ENCODE results near the gene AK5.

AK5 gene

DNA sequence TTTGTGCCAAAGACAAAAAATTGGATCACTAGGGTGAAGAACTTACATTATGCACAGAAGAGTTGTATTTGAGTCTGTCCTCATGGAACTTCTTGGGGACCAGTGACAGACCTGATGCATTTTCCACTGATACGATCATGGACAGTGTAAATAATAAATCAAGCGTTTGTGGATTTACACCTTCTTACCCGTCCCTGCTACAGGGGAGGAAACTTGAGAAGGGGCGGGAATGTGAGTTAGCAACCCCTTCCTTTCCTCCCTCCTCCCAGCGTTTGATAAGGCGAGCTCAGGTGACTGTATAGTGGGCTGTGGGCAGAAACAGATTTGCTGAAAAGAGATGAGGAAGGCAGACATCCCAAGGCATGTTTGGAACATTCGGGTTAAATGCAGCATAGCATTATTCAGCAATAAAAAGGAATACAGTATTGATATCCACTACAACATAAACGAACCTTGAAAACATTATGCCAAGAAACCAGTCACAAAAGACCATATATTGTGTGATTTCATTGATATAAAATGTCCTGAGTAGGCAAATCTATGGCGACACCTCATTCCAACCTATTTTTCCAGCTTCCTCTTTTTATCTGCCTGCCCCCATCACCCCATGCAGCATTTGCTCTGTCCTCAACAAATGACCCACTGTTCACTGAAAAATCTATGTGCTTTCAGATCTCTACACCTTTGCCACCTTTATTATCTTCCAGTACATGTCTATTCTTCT, 271.9 kb downstream of the AK5 start:
- H3K4me2 ChIP-seq (ENCODE audit: low read depth, low read length): no peak overlapping the region
- H3K9ac ChIP-seq (ENCODE audit: low read length): no peak overlapping the region
- no peaks in the 10 kb centered on the region for H3K4me1 ChIP-seq (ENCODE audit: low read length)
- H3K79me2 ChIP-seq (ENCODE audit: low read length): no peaks in the 10 kb centered on the region
- no peak for DNase-seq
- H3K36me3 ChIP-seq (replicated peaks; ENCODE audit: insufficient read depth, low read length): no peaks in the 10 kb centered on the region
- H3K9me2 ChIP-seq (replicated peaks; ENCODE audit: insufficient read depth, low read length): no peaks in the 10 kb centered on the region
- H3K4me3 ChIP-seq (ENCODE audit: low read length): no peak overlapping the region
- TF ChIP-seq EZH2 (optimal IDR thresholded peaks at IDR 0.05; ENCODE audit: low read depth, low read length) (no peak), EZH2phosphoT487 (IDR thresholded peaks at IDR 0.05; ENCODE audit: low read length) (no peak)
- TF ChIP-seq, protein P1, sequence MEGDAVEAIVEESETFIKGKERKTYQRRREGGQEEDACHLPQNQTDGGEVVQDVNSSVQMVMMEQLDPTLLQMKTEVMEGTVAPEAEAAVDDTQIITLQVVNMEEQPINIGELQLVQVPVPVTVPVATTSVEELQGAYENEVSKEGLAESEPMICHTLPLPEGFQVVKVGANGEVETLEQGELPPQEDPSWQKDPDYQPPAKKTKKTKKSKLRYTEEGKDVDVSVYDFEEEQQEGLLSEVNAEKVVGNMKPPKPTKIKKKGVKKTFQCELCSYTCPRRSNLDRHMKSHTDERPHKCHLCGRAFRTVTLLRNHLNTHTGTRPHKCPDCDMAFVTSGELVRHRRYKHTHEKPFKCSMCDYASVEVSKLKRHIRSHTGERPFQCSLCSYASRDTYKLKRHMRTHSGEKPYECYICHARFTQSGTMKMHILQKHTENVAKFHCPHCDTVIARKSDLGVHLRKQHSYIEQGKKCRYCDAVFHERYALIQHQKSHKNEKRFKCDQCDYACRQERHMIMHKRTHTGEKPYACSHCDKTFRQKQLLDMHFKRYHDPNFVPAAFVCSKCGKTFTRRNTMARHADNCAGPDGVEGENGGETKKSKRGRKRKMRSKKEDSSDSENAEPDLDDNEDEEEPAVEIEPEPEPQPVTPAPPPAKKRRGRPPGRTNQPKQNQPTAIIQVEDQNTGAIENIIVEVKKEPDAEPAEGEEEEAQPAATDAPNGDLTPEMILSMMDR (IDR thresholded peaks at IDR 0.05; ENCODE audit: low read length): no peak
- H3K27me3 ChIP-seq (replicated peaks; ENCODE audit: insufficient read depth, low read length): no peaks in the 10 kb centered on the region
- no peaks in the 10 kb centered on the region for H3K9me3 ChIP-seq (replicated peaks; ENCODE audit: insufficient read depth, low read length)
- no peak overlapping the region for H2AFZ ChIP-seq (ENCODE audit: low read length)
- no peaks in the 10 kb centered on the region for H4K20me1 ChIP-seq (ENCODE audit: insufficient read depth, low read length)
- H3K27ac ChIP-seq (ENCODE audit: low read length): no peak overlapping the region
- H3F3A ChIP-seq (ENCODE audit: insufficient read depth, low read length): no peaks in the 10 kb centered on the region

DNA sequence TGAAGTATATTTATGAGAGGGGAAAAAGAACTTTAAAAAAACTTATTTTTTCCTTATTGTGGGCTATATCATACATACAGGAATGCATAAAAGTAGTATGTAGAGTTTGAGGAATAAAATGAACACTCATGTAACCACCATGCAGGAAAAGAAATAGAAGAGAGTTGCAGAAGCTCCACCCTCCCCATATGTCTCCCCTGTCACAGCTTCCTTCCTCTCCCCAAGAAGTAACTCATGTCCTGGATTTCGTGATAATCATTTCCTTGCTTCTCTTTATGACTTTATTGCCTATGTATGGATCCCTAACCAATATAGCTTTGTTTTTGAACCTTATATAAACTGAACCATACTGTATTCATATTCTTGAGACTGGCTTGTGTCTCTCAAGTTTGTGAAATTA, 274.2 kb downstream of the AK5 start:
- Histone ChIP-seq H4K20me1 (ENCODE audit: insufficient read depth, low read length) (no peaks in the 10 kb centered on the region), H3K4me1 (ENCODE audit: low read length) (no peaks in the 10 kb centered on the region), H3K27me3 (replicated peaks; ENCODE audit: insufficient read depth, low read length) (no peaks in the 10 kb centered on the region), H3K9me2 (replicated peaks; ENCODE audit: insufficient read depth, low read length) (no peaks in the 10 kb centered on the region), H3F3A (ENCODE audit: insufficient read depth, low read length) (no peaks in the 10 kb centered on the region), H2AFZ (ENCODE audit: low read length) (no peak overlapping the region), H3K36me3 (replicated peaks; ENCODE audit: insufficient read depth, low read length) (no peaks in the 10 kb centered on the region), H3K4me3 (ENCODE audit: low read length) (no peak overlapping the region), H3K4me2 (ENCODE audit: low read depth, low read length) (no peak overlapping the region), H3K9ac (ENCODE audit: low read length) (no peak overlapping the region), H3K27ac (ENCODE audit: low read length) (no peak overlapping the region), H3K79me2 (ENCODE audit: low read length) (no peaks in the 10 kb centered on the region), H3K9me3 (replicated peaks; ENCODE audit: insufficient read depth, low read length) (no peaks in the 10 kb centered on the region)
- no peak for TF ChIP-seq EZH2phosphoT487 (IDR thresholded peaks at IDR 0.05; ENCODE audit: low read length)
- no peak for DNase-seq

DNA sequence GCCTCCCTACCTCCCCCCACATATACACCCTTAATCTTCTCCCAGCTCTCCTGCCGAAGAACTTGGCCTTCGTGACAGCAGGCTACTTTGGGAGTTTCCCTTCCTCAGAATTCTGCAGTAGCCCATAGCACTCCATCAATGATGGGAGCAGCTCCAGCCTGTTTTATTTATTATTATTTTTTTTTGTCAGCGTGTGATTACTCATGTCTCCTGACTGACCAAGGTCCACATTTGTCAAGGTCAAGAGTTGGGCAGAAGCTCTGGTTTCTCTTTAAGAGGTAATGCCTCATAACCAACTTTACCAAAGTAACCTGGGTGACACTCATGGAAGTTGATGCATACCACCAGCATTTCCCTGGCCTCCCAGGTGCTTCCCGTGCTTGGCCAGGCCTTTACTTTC, 275.2 kb downstream of the AK5 start:
- Histone ChIP-seq H3K9me2 (replicated peaks; ENCODE audit: insufficient read depth, low read length) (no peaks in the 10 kb centered on the region), H2AFZ (ENCODE audit: low read length) (no peak overlapping the region), H3K36me3 (replicated peaks; ENCODE audit: insufficient read depth, low read length) (no peaks in the 10 kb centered on the region), H3K27me3 (replicated peaks; ENCODE audit: insufficient read depth, low read length) (no peaks in the 10 kb centered on the region), H3K4me2 (ENCODE audit: low read depth, low read length) (no peak overlapping the region), H4K20me1 (ENCODE audit: insufficient read depth, low read length) (no peaks in the 10 kb centered on the region), H3K4me3 (ENCODE audit: low read length) (no peak overlapping the region), H3K79me2 (ENCODE audit: low read length) (no peaks in the 10 kb centered on the region), H3F3A (ENCODE audit: insufficient read depth, low read length) (no peaks in the 10 kb centered on the region), H3K9me3 (replicated peaks; ENCODE audit: insufficient read depth, low read length) (no peaks in the 10 kb centered on the region), H3K4me1 (ENCODE audit: low read length) (no peaks in the 10 kb centered on the region), H3K27ac (ENCODE audit: low read length) (no peak overlapping the region), H3K9ac (ENCODE audit: low read length) (no peak overlapping the region)
- TF ChIP-seq EZH2 (optimal IDR thresholded peaks at IDR 0.05; ENCODE audit: low read depth, low read length) (no peak), EZH2phosphoT487 (IDR thresholded peaks at IDR 0.05; ENCODE audit: low read length) (no peak)
- TF ChIP-seq, protein P1 (IDR thresholded peaks at IDR 0.05; ENCODE audit: low read length): no peak
- no peak for DNase-seq

DNA sequence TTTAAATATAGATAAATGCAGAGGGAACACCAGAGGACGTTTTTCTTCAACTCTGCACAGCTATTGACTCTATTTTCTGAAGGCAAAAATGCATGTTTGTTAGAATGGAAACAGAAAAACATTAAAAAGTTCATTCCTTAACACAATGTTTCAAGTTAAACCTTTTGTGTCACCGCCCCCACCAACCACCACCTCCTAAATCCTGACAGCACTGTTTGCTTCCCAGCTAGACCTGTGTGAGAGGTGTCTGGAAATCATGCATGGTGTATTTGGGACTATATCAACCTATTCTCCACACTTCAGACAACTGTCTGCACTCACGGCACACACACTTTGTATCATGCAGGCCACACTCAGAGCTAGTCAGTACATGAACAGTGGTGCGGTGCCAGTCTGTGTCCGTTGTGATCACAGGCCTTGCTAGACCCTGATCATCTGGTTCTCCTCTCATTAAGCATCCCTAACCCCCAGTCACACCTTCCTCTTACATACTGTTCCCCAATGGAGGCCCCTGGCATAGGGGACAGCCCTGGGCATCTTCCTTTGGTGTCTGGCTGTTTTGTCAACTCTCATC, 276.9 kb downstream of the AK5 start:
- Histone ChIP-seq H3F3A (ENCODE audit: insufficient read depth, low read length) (no peaks in the 10 kb centered on the region), H3K79me2 (ENCODE audit: low read length) (no peaks in the 10 kb centered on the region), H3K36me3 (replicated peaks; ENCODE audit: insufficient read depth, low read length) (no peaks in the 10 kb centered on the region), H3K9ac (ENCODE audit: low read length) (no peak overlapping the region), H4K20me1 (ENCODE audit: insufficient read depth, low read length) (no peaks in the 10 kb centered on the region), H3K9me2 (replicated peaks; ENCODE audit: insufficient read depth, low read length) (no peaks in the 10 kb centered on the region), H3K4me2 (ENCODE audit: low read depth, low read length) (no peak overlapping the region), H2AFZ (ENCODE audit: low read length) (no peak overlapping the region), H3K4me3 (ENCODE audit: low read length) (no peak overlapping the region), H3K27ac (ENCODE audit: low read length) (no peak overlapping the region), H3K4me1 (ENCODE audit: low read length) (no peaks in the 10 kb centered on the region), H3K27me3 (replicated peaks; ENCODE audit: insufficient read depth, low read length) (no peaks in the 10 kb centered on the region), H3K9me3 (replicated peaks; ENCODE audit: insufficient read depth, low read length) (no peaks in the 10 kb centered on the region)
- DNase-seq: no peak
- no peak for TF ChIP-seq EZH2 (optimal IDR thresholded peaks at IDR 0.05; ENCODE audit: low read depth, low read length)
- TF ChIP-seq, protein P1 (IDR thresholded peaks at IDR 0.05; ENCODE audit: low read length): no peak
- no peak for TF ChIP-seq EZH2phosphoT487 (IDR thresholded peaks at IDR 0.05; ENCODE audit: low read length)

Data from MM.1S (cell line).